Activated CD4-positive, CD25-positive, alpha-beta regulatory T cell (primary cell): Measurements from ENCODE around the gene RBMS1.

ENCODE experiments used
- DNase-seq, 4 experiments: peaks; one replicate each; lab custom pipeline; 2025; lab: John Stamatoyannopoulos, UW

RBMS1 gene

GRCh38 chr2:160493227-160494028, at the start of gene RBMS1:
RBMS1 (minus strand) TSS chr2:160493807; CDS start chr2:160493363, 444 bp downstream.
- DNase-seq = peak in 2 of 4 experiments; percentile 6 to 8

GRCh38 chr2:160541745-160542144, 48.1 kb upstream of the RBMS1 start:
- DNase-seq = no peak

GRCh38 chr2:160538559-160539355, 45.1 kb upstream of the RBMS1 start:
- DNase-seq = no peak

- DNase-seq = no peak
Observed at GRCh38 chr2:160538115-160538514, 44.5 kb upstream of the RBMS1 start.

GRCh38 chr2:160534996-160535395, 41.4 kb upstream of the RBMS1 start:
- no peak for DNase-seq

GRCh38 chr2:160534249-160534648, 40.6 kb upstream of the RBMS1 start:
- no peak for DNase-seq

- no peak for DNase-seq
Observed at GRCh38 chr2:160533482-160533881, 39.9 kb upstream of the RBMS1 start.

GRCh38 chr2:160532388-160532787, 38.8 kb upstream of the RBMS1 start:
- no peak for DNase-seq

GRCh38 chr2:160522951-160523710, 29.5 kb upstream of the RBMS1 start:
- no peak for DNase-seq

GRCh38 chr2:160517731-160518130, 24.1 kb upstream of the RBMS1 start:
- DNase-seq = no peak

GRCh38 chr2:160516547-160517365, 23.1 kb upstream of the RBMS1 start:
- DNase-seq = no peak

- no peak for DNase-seq
Observed at GRCh38 chr2:160515120-160515519, 21.5 kb upstream of the RBMS1 start.

GRCh38 chr2:160513120-160513519, 19.5 kb upstream of the RBMS1 start:
- DNase-seq = no peak

- no peak for DNase-seq
Observed at GRCh38 chr2:160512491-160512890, 18.9 kb upstream of the RBMS1 start.

GRCh38 chr2:160510617-160511016, 17.0 kb upstream of the RBMS1 start:
- no peak for DNase-seq

GRCh38 chr2:160509016-160509415, 15.4 kb upstream of the RBMS1 start:
- no peak for DNase-seq

- DNase-seq = no peak
Observed at GRCh38 chr2:160507464-160507863, 13.9 kb upstream of the RBMS1 start.

- DNase-seq = no peak
Observed at GRCh38 chr2:160507046-160507407, 13.4 kb upstream of the RBMS1 start.

GRCh38 chr2:160506371-160507045, 12.9 kb upstream of the RBMS1 start:
- DNase-seq = no peak

GRCh38 chr2:160505256-160505655, 11.6 kb upstream of the RBMS1 start:
- DNase-seq = no peak

GRCh38 chr2:160502478-160502877, 8.9 kb upstream of the RBMS1 start:
- no peak for DNase-seq
